ENCODE results near the gene ZFAND3. TPM values are rescaled to one million over a fixed set of nuclear protein-coding genes. Genes with fewer than 3 reads are reported as not detected.

ZFAND3 gene
- total RNA-seq, 1 donor from 2014 or later = 131 TPM

DNA sequence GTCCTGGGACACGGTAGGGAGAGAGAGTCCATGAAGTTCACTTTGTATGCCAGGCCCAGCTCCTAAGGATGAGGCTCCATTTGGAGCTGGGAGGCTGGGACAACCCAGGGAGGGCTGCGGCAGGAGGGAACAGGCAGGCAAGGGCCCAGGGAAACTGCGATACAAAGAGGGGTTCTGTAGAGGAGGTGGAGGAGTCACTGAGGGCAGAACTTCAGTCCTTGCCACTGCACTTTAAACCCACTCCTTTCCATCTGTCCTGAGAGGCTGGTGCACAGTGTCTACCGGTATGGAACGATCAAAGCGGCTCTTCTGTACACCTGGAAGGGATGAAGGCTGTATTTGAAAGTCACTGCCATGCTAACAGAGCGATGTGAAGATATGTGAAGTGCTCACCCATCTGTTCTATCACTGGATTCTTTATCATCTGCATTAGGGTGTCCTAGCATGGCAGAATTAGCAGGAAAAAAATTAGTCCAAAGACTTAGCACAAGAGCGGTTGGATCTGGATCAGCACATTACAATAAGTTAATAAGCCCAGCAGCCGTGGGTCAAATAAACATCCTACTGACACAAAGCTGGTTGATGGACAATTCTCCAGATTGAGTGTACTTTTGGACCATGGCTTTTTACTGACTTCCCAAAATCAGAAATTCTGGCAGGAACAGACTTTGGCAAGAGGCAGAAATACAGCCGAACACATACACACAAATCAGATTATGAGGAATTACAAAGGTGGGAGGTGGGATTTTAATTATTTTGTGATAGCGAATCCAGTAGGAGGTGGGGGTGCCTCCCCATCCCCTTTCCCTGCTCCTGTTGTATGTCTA is 20.9 kb upstream of the ZFAND3 start:
- Mint-ChIP-seq H3K27ac (ENCODE audit: unreplicated experiment) (no peak overlapping the region), H3K36me3 (ENCODE audit: low read depth, unreplicated experiment) (no peaks in the 10 kb centered on the region), H3K9me3 (ENCODE audit: unreplicated experiment) (no peaks in the 10 kb centered on the region), H3K4me3 (ENCODE audit: unreplicated experiment) (no peak overlapping the region), H3K27me3 (ENCODE audit: low read depth, unreplicated experiment) (peaks cover 20% of the 10 kb centered on the region), H3K4me1 (ENCODE audit: low read depth, unreplicated experiment) (peaks cover 8% of the 10 kb centered on the region)
- no peaks in the 10 kb centered on the region for H3K9me3 ChIP-seq (ENCODE audit: insufficient read depth, low read depth, low read length)
- FAIRE-seq (no peak), DNase-seq (ENCODE audit: low read depth) (no peak)
- H3K36me3 ChIP-seq (ENCODE audit: insufficient read depth, low read length) = no peaks in the 10 kb centered on the region
- H3K27me3 ChIP-seq (ENCODE audit: insufficient read depth, low read length) = peaks cover 5% of the 10 kb centered on the region
- H3K79me2 ChIP-seq (ENCODE audit: insufficient read depth, low read length) = no peaks in the 10 kb centered on the region
- no peak overlapping the region for H3K4me3 ChIP-seq (ENCODE audit: insufficient read depth, low read depth, low read length)
- no peak overlapping the region for H3K4me2 ChIP-seq (ENCODE audit: low read length)
- peaks cover 6% of the 10 kb centered on the region for H3K4me1 ChIP-seq (ENCODE audit: insufficient read depth, low read length)
- no peak overlapping the region for H3K27ac ChIP-seq (ENCODE audit: low read depth, low read length)
- H2AFZ ChIP-seq (ENCODE audit: low read depth, low read length) = no peak overlapping the region
- no peak overlapping the region for H3K9ac ChIP-seq (ENCODE audit: low read length)
- no peaks in the 10 kb centered on the region for H4K20me1 ChIP-seq (ENCODE audit: insufficient read depth, low read length)
- TF ChIP-seq CTCF (IDR thresholded peaks at IDR 0.05; ENCODE audit: insufficient read depth, low read depth, low read length) (no peak), EZH2 (IDR thresholded peaks at IDR 0.05; ENCODE audit: insufficient read depth, low read length) (no peak)

- Histone ChIP-seq H3K9me3 (ENCODE audit: insufficient read depth, low read depth, low read length) (no peaks in the 10 kb centered on the region), H2AFZ (ENCODE audit: low read depth, low read length) (no peak overlapping the region), H3K4me1 (ENCODE audit: insufficient read depth, low read length) (peaks cover 6% of the 10 kb centered on the region), H3K27me3 (ENCODE audit: insufficient read depth, low read length) (peaks cover 5% of the 10 kb centered on the region), H3K4me2 (ENCODE audit: low read length) (no peak overlapping the region), H3K27ac (ENCODE audit: low read depth, low read length) (no peak overlapping the region), H4K20me1 (ENCODE audit: insufficient read depth, low read length) (no peaks in the 10 kb centered on the region), H3K79me2 (ENCODE audit: insufficient read depth, low read length) (no peaks in the 10 kb centered on the region), H3K4me3 (ENCODE audit: insufficient read depth, low read depth, low read length) (no peak overlapping the region), H3K36me3 (ENCODE audit: insufficient read depth, low read length) (no peaks in the 10 kb centered on the region), H3K9ac (ENCODE audit: low read length) (no peak overlapping the region)
- H3K4me1 Mint-ChIP-seq (ENCODE audit: low read depth, unreplicated experiment) = peaks cover 8% of the 10 kb centered on the region
- no peaks in the 10 kb centered on the region for H3K36me3 Mint-ChIP-seq (ENCODE audit: low read depth, unreplicated experiment)
- peaks cover 20% of the 10 kb centered on the region for H3K27me3 Mint-ChIP-seq (ENCODE audit: low read depth, unreplicated experiment)
- FAIRE-seq (no peak), DNase-seq (ENCODE audit: low read depth) (no peak)
- no peak for TF ChIP-seq EZH2 (IDR thresholded peaks at IDR 0.05; ENCODE audit: insufficient read depth, low read length)
- TF ChIP-seq CTCF (IDR thresholded peaks at IDR 0.05; ENCODE audit: insufficient read depth, low read depth, low read length) = no peak
- no peak overlapping the region for H3K4me3 Mint-ChIP-seq (ENCODE audit: unreplicated experiment)
- no peaks in the 10 kb centered on the region for H3K9me3 Mint-ChIP-seq (ENCODE audit: unreplicated experiment)
- H3K27ac Mint-ChIP-seq (ENCODE audit: unreplicated experiment) = no peak overlapping the region
Measured at GRCh38 chr6:37799263-37799644, 20.3 kb upstream of the ZFAND3 start.

Data from astrocyte (in vitro differentiated cells and primary cell).